NCI-H82 treated with DMSO at 0.1 percent for 48 hours (cell line): Measurements from ENCODE around the gene CHST15.
"Not testable (repeated sequence)": the region's sequence is repeated elsewhere in the genome, so short reads cannot be mapped to it uniquely, and the experiment has no call there.

ENCODE experiments used
- DNase-seq: peaks from one replicate; lab custom pipeline; 2025; ENCODE audit not compliant: unreplicated experiment; lab: John Stamatoyannopoulos, UW

CHST15 gene

GRCh38 chr10:124047427-124048152 lies 45.8 kb downstream of the CHST15 start:
- no peak for DNase-seq

DNA sequence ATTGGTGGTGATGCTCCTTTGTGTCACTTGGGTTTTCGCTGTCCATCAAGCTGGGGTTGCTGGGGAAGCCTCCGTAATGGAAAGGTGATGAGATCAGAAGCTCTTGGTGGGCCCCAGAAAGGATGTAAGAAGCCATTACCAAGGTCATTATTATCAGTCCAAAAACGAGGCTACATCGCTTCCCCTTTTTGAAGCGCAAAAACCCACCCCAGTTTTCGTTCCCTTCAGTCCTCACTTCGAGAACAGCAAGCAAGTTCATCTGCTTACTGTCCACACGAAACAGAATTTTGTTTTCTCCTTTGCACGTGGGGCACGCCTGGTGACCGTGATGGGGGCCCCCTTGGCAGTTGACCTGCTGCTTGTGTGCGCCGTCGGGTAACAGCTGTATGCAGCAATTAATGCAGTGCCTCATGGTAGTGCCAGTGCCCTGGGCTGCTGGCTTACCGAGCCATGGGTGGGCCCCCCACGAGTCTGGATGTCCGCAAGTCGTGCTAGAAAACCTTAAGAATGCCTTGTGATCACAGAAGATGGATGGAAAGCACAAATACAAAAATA lies 47.5 kb downstream of the CHST15 start:
- DNase-seq = no peak

GRCh38 chr10:124045276-124045675 lies 48.1 kb downstream of the CHST15 start:
- DNase-seq = no peak

- DNase-seq = no peak
Measured at GRCh38 chr10:124044143-124044862, 49.1 kb downstream of the CHST15 start.

DNA sequence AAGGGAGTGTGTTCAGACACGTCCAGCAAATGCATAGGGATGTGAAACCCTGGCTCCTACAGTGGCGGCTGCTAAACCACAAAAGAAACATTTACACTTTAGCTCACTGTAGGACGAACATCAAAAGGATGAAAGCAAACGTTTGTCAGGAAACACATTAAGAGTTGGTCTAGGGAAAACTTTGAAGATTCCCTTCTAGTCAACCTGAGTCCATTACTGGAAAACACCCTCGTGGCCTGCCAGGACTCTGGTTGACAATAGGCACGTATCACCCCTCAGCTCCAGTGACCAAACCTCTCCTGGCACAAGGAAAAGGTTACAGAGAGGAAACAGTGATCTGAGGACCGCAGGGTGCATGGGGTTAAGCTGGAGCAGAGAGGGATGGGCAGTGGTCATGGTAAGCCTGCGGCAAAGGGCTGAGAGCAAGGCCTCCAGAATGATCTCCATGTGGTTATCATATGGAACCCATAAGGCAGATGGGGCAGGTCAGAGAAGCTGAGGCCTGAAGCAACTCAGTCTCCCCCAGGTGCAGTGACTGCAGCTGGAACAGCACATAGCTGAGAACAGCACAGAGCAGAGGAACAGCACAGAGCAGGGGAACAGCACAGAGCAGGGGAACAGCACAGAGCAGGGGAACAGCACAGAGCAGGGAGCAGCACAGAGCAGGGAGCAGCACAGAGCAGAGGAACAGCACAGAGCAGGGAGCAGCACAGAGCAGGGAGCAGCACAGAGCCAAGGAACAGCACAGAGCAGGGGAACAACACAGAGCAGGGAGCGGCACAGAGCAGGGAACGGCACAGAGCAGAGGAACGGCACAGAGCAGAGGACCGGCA lies 49.9 kb downstream of the CHST15 start:
- DNase-seq = no peak

- no peak for DNase-seq
Measured at GRCh38 chr10:124042656-124043309, 50.6 kb downstream of the CHST15 start.

DNA sequence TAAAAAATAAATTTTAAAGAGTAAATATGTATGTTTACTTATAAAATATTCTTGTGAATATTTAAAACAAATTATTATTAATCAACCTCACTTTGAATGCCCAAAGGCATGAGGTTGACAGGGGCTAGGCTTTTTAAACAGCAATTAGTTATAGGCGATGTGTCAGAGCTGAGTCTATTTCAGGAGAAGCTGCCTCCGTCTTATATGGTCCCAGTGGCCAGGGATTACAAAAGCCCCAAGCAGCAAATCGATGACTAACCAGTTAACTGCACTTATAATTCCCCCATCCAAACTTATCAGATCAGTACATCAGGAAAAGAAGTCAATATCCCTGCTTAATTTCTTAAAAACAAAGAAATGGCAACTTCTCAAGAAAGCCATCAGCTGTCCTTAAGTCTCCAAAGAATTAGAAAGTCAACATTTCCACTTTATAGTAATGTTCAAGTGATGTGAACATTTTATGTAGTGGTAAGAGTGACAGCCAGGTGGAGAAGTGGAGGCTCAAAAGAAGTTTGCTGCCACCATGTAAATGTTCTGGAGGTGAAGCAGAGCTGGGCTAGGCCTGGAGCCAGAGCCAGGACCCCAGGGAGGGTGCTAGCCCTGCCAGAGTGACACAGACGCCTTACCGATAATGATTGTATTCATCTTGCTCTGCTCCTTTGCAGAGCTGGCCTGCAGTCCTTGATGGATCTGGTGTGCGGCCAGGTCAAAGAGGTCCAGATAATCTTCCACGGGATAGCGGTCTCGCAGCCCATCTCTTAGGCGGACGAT lies 51.5 kb downstream of the CHST15 start:
- DNase-seq = no peak

GRCh38 chr10:124040451-124041188 lies 52.8 kb downstream of the CHST15 start:
- no peak for DNase-seq

DNA sequence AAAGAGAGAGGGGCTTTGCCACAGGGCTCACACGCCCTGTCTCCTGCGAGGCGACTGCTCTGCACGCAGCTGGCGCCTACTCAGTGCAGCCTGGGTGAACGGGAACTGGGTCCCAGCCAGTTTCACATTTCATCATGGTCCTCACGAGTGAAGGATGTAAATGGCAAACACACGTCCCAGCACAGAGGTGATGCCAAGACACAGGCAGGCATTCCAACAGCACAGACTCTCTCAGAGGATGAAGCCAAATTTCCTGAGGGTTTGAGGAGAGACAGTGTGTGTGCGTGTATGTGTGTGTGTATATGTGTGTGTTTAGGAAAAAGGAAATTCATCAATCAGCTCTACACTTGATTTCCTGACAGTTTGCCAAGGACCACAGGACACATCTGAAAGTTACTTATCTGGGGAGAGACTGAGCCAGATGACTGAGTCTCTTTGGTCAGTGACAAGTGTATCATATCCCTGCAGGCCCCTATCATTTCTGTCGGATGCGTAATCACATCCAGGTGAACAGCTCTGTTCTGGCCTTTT lies 53.9 kb downstream of the CHST15 start:
- DNase-seq = no peak

GRCh38 chr10:124037784-124038183 lies 55.6 kb downstream of the CHST15 start:
- no peak for DNase-seq

DNA sequence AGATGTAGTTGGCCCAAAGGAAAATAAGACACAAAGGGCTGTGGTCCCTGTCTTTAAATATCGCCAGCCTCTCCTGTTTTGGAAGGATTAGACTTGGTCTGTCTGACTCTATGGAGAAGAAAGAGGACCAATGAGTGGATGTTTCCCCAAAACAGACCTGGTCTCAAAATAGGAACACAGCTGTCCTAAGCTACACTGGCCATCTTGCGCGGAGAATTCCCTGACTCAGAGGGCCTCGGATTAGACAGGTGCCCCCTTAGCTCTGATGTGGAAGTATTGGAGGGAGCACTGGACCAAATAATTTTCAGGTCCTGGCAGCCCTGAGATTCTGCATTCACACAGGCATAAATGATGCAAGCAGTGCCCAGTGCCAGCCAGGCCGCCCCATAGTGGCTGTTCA lies 56.1 kb downstream of the CHST15 start:
- DNase-seq = no peak

- DNase-seq = no peak
Measured at GRCh38 chr10:124036746-124037145, 56.7 kb downstream of the CHST15 start.

DNA sequence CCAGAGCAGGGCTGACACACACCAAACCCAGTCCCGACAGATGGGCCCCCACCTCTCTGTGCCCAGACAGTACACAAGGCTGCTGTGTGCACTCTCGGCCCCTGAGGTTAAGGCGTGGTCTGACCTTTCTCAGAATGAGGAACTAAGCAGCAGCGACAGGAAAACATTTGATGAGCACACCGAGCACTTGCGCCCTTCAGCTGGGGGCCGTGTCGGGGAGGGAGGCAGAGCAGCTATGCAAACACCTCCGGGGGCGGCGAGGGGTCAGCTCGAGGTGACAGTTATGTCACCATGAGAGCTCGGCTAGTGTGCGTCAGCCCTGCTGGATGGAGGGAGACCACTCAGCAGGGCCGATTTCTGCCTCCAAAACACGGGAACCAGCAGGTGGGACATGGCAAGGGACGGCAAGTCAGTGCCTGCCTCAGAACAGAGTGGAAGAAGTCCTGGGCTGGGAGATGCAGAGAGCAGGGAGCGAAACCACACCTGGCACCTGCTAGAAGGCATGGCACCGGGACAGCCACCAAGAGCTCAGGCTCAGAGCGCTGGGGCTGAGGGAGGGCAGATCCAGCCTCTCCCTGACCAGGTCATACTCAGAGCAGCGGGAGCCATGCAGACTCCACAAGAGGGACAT lies 57.4 kb downstream of the CHST15 start:
- no peak for DNase-seq

DNA sequence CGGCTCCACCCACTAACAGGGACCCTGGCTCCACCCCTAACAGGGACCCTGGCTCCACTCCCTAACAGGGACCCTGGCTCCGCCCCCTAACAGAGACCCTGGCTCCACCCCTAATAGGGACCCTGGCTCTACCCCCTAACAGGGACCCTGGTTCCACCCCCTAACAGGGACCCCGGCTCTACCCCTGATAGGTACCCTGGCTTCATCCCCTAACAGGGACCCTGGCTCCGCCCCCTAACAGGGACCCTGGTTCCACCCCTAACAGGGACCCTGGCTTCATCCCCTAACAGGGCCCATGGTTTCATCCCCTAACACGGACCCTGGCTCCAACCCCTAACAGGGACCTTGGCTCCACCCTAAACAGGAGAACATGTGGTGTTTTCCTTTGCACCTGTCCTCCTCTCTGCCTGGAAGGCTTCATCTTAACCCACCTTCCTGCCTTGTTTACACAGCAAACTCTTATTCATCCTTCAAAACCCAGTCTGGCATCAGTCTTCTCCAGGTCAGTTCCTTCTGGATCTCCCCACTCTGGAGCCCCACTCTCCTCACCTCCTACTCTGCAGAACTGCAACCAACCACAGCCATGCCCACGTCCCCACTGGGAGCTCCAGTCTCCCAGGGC lies 58.0 kb downstream of the CHST15 start:
- DNase-seq = no peak

- not testable (repeated sequence) for DNase-seq
Measured at GRCh38 chr10:124034576-124035305, 58.7 kb downstream of the CHST15 start.

- no peak for DNase-seq
Measured at GRCh38 chr10:124033887-124034218, 59.5 kb downstream of the CHST15 start.

- DNase-seq = no peak
Measured at GRCh38 chr10:124032971-124033886, 60.2 kb downstream of the CHST15 start.
